Astrocyte of the cerebellum (primary cell): ENCODE data around the gene KTN1.
A peak's percentile ranks its signal among the peaks of the same experiment; 100 is the strongest.

Experiments used
- DNase-seq: peaks from one replicate; pipeline ENCODE4 v3.0.0-alpha.2; 2011; ENCODE audit warnings: low read depth
- H3K4me3 ChIP-seq: 2 replicates; pipeline ENCODE4 v1.5.1; 2011; ENCODE audit warnings: mild to moderate bottlenecking, low read depth, low read length, moderate library complexity
- CTCF ChIP-seq: IDR thresholded peaks from 2 replicates; pipeline ENCODE4 v1.5.1; 2012; ENCODE audit warnings: low read length, low read depth, moderate library complexity, mild to moderate bottlenecking; ENCODE audit errors: missing control alignments
- in situ Hi-C: cut with HindIII; loops from 2 replicates; pipeline ENCODE4 v1.10.0; 2017; ENCODE audit warnings: low sequenced_read_pairs

The KTN1 gene

DNA sequence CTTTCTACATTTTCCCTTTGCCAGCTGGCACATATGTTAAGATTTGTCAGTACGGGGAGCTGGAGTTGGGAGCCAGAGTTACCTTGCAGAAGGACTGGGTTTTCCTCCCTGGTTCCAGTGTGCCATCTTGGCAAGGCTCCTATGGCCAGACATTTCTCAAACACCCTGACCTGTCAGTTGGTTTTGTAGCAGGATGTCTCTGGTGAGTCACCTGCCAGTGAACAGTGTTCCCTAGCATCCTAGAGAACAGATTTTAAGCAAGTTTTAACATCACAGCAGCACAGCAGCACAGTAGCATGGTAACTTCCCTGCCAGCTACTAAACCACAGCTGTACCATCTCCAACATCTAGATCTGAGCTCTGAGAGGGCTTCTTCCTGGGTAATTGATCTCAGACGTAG, 26.2 kb upstream of the KTN1 start:
- in situ Hi-C loops: no loop called here
- TF ChIP-seq CTCF: no peak
- H3K4me3 ChIP-seq: no peak overlapping the region
- no peak for DNase-seq

GRCh38 chr14:55556929-55557623, 22.9 kb upstream of the KTN1 start:
- no peak for TF ChIP-seq CTCF
- in situ Hi-C loops: no loop called here
- no peak overlapping the region for H3K4me3 ChIP-seq
- peak; percentile 95 for DNase-seq

GRCh38 chr14:55562135-55562534, 17.9 kb upstream of the KTN1 start:
- no peak for TF ChIP-seq CTCF
- DNase-seq: no peak
- H3K4me3 ChIP-seq: no peak overlapping the region
- in situ Hi-C loops: no loop called here

GRCh38 chr14:55568618-55569017, 11.4 kb upstream of the KTN1 start:
- no peak for TF ChIP-seq CTCF
- DNase-seq: no peak
- no peak overlapping the region for H3K4me3 ChIP-seq
- in situ Hi-C loops: no loop called here

DNA sequence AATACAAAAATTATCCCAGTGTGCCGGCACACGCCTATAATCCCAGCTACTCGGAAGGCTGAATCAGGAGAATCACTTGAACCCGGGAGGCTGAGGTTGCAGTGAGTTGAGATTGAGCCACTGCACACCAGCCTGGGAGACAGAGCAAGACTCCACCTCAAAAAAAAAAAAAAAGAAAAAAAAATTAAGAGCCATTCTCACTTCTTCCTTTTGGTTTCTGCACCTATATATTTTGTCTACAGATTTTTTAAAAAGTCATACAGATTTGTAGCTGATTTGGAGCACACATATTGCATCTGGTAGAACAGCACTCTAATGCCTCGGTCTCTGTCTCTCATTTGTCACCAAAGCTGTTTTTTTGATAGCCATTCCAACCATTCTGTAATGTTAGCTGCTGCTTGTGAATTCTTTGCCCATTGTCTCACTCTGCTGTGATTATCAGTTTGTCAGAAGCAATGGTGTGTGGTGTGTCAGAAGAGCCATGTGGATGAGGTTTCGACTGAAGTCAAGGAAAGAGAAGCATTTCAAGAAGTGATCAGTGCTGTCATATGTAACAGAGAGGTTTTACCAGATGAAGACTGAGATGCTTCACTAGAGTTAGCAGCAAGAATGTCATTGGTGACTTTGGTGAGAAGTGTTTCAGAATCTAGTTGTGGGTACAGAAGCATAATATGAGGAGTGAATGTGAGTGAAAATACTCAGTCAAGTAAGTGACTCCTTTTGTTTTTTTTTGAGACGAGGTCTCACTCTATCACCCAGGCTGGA, 8.7 kb upstream of the KTN1 start:
- in situ Hi-C loops: no loop called here
- no peak overlapping the region for H3K4me3 ChIP-seq
- DNase-seq: no peak
- TF ChIP-seq CTCF: no peak

DNA sequence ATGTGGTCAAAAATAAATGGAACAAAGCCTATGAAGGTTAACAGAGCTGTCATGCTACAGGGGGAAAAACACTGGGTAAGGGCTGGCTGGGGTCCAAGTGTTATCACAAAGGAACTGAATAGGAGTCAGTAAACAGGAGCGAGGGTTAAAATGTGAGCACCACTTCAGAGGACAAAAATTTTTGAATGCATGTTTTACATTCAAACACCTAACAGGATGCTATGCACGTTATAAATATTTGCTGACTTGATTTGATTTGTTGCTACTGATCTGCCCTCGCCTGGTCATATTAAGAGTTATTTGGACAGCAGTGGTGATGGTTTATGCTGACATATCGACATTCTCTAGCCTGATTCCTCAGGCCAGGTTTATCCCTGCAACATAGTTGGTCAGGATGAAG, 7.4 kb upstream of the KTN1 start:
- in situ Hi-C loops: no loop called here

More for the DNA sequence above, 7.4 kb upstream of the KTN1 start:
- TF ChIP-seq CTCF: no peak
- no peak overlapping the region for H3K4me3 ChIP-seq
- DNase-seq: no peak
